HepG2 (cell line): Measurements from ENCODE around the gene MBD3L2. TPM values are rescaled to one million over a fixed set of nuclear protein-coding genes. Genes with fewer than 3 reads are reported as not detected.

Experiments used
- ATAC-seq: fragments of 200-7000 bp; cut with Tn5 transposase; 3 replicates; pipeline ENCODE4 v1.9.1; 2020; ENCODE audit warnings: mild to moderate bottlenecking, moderate library complexity
- BruUV-seq: library from RNA; stranded (reverse); fragments of 400-500 nt; replicated peaks from 2 replicates; lab custom pipeline; 2021; lab: Mats Ljungman, UMichigan
- CTCF ChIA-PET: fragments of 300-600 bp; formaldehyde crosslinking; extraction: SDS; loops from one replicate; lab custom pipeline; 2021; ENCODE audit warnings: low total read pairs, inconsistent platforms, low intra/inter-chr PET ratio; lab: Yijun Ruan, JAX
- POLR2A ChIA-PET: fragments of 350-600 bp; sonication (Branson Sonifier 250); formaldehyde crosslinking; loops from one replicate; lab custom pipeline; 2020; ENCODE audit warnings: antibody characterized with exemption, inconsistent platforms; lab: Yijun Ruan, JAX
- DNase-seq: peaks from one replicate; pipeline ENCODE4 v3.0.0-alpha.2; 2015; ENCODE audit warnings: low spot score
- FAIRE-seq: peaks from 3 replicates; lab custom pipeline; 2011; peaks lifted over from hg19 to GRCh38; lab: Jason Lieb, UNC
- H2AFZ ChIP-seq: one replicate; pipeline ENCODE4 v1.6.1; 2011; ENCODE audit warnings: low read length, inconsistent platforms
- H3K27ac ChIP-seq: fragments of 300-600 bp; 3 replicates; pipeline ENCODE4 v1.8.0; 2011; ENCODE audit warnings: mixed run types, mild to moderate bottlenecking, mixed read lengths, low read length, inconsistent platforms; ENCODE audit not compliant: insufficient read depth; ENCODE audit errors: extremely low read length
- H3K27me3 ChIP-seq, 2 experiments: fragments of 200-600 bp in 1 of 2; 2 replicates in 1 of 2; 3 replicates in 1 of 2; pipeline versions ENCODE4 v1.6.0 to v1.8.0; 2011; ENCODE audit warnings: low read length in 2 of 2, mild to moderate bottlenecking in 2 of 2, moderate library complexity in 2 of 2, inconsistent platforms in 1 of 2; ENCODE audit not compliant: insufficient read depth in 2 of 2, control insufficient read depth in 1 of 2
- H3K36me3 ChIP-seq, 2 experiments: fragments of 200-600 bp in 1 of 2; replicated peaks in 1 of 2; 2 replicates in 1 of 2; 3 replicates in 1 of 2; pipeline versions ENCODE4 v1.5.1 to v1.8.0; 2011; ENCODE audit warnings: low read length in 2 of 2, inconsistent platforms in 1 of 2; ENCODE audit not compliant: insufficient read depth in 2 of 2, control insufficient read depth in 1 of 2
- H3K4me1 ChIP-seq: 2 replicates; pipeline ENCODE4 v1.5.1; 2012; ENCODE audit warnings: low read length, inconsistent platforms; ENCODE audit not compliant: insufficient read depth
- H3K4me2 ChIP-seq: 2 replicates; pipeline ENCODE4 v1.6.0; 2011; ENCODE audit warnings: low read depth, low read length, inconsistent platforms
- H3K4me3 ChIP-seq, 3 experiments: fragments of 200-600 bp in 1 of 3; sonication (generic), shearing (Covaris generic) in 1 of 3; replicated peaks in 1 of 3; 2 replicates each; pipeline ENCODE4 v1.5.1; 2011 to 2016; ENCODE audit warnings: low read length in 3 of 3, inconsistent platforms in 2 of 3, low read depth in 2 of 3, mild to moderate bottlenecking in 2 of 3, control low read depth in 1 of 3, mixed read lengths in 1 of 3; ENCODE audit not compliant: insufficient read depth in 1 of 3
- H3K79me2 ChIP-seq: one replicate; pipeline ENCODE4 v1.6.1; 2011; ENCODE audit warnings: low read length, inconsistent platforms; ENCODE audit not compliant: insufficient read depth
- H3K9ac ChIP-seq: 2 replicates; pipeline ENCODE4 v1.6.0; 2011; ENCODE audit warnings: mild to moderate bottlenecking, low read depth, low read length, inconsistent platforms; ENCODE audit not compliant: insufficient read depth
- H3K9me3 ChIP-seq: 2 replicates; pipeline ENCODE4 v1.5.1; 2012; ENCODE audit warnings: mild to moderate bottlenecking, low read length
- H4K20me1 ChIP-seq: 2 replicates; pipeline ENCODE4 v1.6.0; 2011; ENCODE audit warnings: inconsistent platforms, mild to moderate bottlenecking, low read length, moderate library complexity; ENCODE audit not compliant: insufficient read depth
- GMEB2 ChIP-seq: IDR thresholded peaks from 2 replicates; pipeline ENCODE4 v1.6.1; 2016; ENCODE audit warnings: missing biosample characterization, missing genetic modification reagents, low read depth
- HOXA7 ChIP-seq: sonication (generic); formaldehyde crosslinking; IDR thresholded peaks from 2 replicates; pipeline ENCODE4 v1.8.1; 2022; ENCODE audit warnings: mild to moderate bottlenecking, missing genetic modification reagents, moderate library complexity
- LBX2 ChIP-seq: sonication (generic); formaldehyde crosslinking; IDR thresholded peaks from 2 replicates; pipeline ENCODE4 v1.5.0; 2020; ENCODE audit warnings: missing genetic modification reagents, mild to moderate bottlenecking, borderline replicate concordance
- TIGD3 ChIP-seq: sonication (generic); formaldehyde crosslinking; IDR thresholded peaks from 2 replicates; pipeline ENCODE4 v1.5.1; 2020; ENCODE audit warnings: mild to moderate bottlenecking, missing genetic modification reagents, borderline replicate concordance
- ZFP36L1 ChIP-seq: sonication (generic); formaldehyde crosslinking; IDR thresholded peaks from 2 replicates; pipeline ENCODE4 v1.8.0; 2022; ENCODE audit warnings: mild to moderate bottlenecking, missing genetic modification reagents, moderate library complexity
- ZMYM4 ChIP-seq: sonication (generic); formaldehyde crosslinking; IDR thresholded peaks from 2 replicates; pipeline ENCODE4 v1.8.1; 2023; ENCODE audit warnings: mild to moderate bottlenecking, missing genetic modification reagents
- ZNF512B ChIP-seq: sonication (generic); formaldehyde crosslinking; IDR thresholded peaks from 2 replicates; pipeline ENCODE4 v1.5.1; 2020; ENCODE audit warnings: missing genetic modification reagents, mild to moderate bottlenecking, borderline replicate concordance
- WGBS: methylation state at CpG from one replicate; pipeline ENCODE4 v1.1.6; 2017; ENCODE audit warnings: low lambda C conversion rate; 5-methylcytosine and 5-hydroxymethylcytosine counted together
- in situ Hi-C: cut with HindIII; loops from 2 replicates; pipeline ENCODE4 v1.10.0; 2017; ENCODE audit warnings: low pct_unique_long_range_greater_than_20kb; ENCODE audit not compliant: extremely low pct_ligation_motif_present
- intact Hi-C: fragments of 100-400 bp; cut with micrococcal nuclease; formaldehyde crosslinking; loops from one replicate; pipeline ENCODE4 v1.10.0; 2022; ENCODE audit not compliant: unreplicated experiment
- polyA plus RNA-seq, 8 experiments: library from polyadenylated mRNA; depleted of rRNA in 3 of 8; stranded (reverse) in 7 of 8; unstranded in 1 of 8; fragments of >200 nt; fragmentation: Illumina TruSeq in 4 of 8; extraction: Trizol in 4 of 8; gene quantifications; 2 replicates each; pipeline versions ENCODE4 v1.2.1 to v1.2.3, GENCODE V29; 2011 to 2016; ENCODE audit warnings: low read depth in 4 of 8, missing spikeins in 1 of 8, mixed read lengths in 1 of 8; ENCODE audit not compliant: insufficient read depth in 1 of 8
- total RNA-seq, 5 experiments: library from RNA; depleted of rRNA; stranded (reverse); fragments of >200 nt; fragmentation: Illumina TruSeq; extraction: Trizol; gene quantifications; 2 replicates each; pipeline ENCODE4 v1.2.3, GENCODE V29; 2016; ENCODE audit warnings: low read depth in 1 of 5

MBD3L2 gene
- total and polyA plus RNA-seq, 2 of the 13 experiments (the other 11 are each of a cell fraction or from before 2014, with no cell fraction given) = not detected

- Histone ChIP-seq H3K79me2 (no peaks in the 10 kb centered on the region), H3K4me1 (no peaks in the 10 kb centered on the region), H3K27ac (no peak overlapping the region), H3K36me3 (no peaks in the 10 kb centered on the region), H3K4me3 (no peak overlapping the region), H2AFZ (no peak overlapping the region)
- TF ChIP-seq GMEB2 (CRISPR knock-in tag) (no peak), ZMYM4 (CRISPR knock-in tag) (no peak), TIGD3 (CRISPR knock-in tag) (no peak), ZFP36L1 (CRISPR knock-in tag) (no peak), HOXA7 (CRISPR knock-in tag) (no peak), LBX2 (no peak), ZNF512B (CRISPR knock-in tag) (no peak)
- TF ChIP-seq, all 625 proteins: peak for 0
- no peak for DNase-seq
- Histone ChIP-seq H3K4me2 (no peak overlapping the region), H3K9me3 (no peaks in the 10 kb centered on the region), H3K27me3 (no peaks in the 10 kb centered on the region), H4K20me1 (no peaks in the 10 kb centered on the region), H3K9ac (no peak overlapping the region)
- ChIA-PET POLR2A (no interaction called here), CTCF (no interaction called here)
- no TSS peak for BruUV-seq
- FAIRE-seq = no peak
- ATAC-seq = no peak
- intact Hi-C loops (no loop called here), in situ Hi-C loops (no loop called here)
- 0% methylated on average over 4 of the region's 4 CpGs for WGBS
These were observed 41.3 kb upstream of the MBD3L2 start for GRCh38 chr19:7007859-7008258.
